H1 (cell line): ENCODE data around the gene C3orf38. TPM values are rescaled to one million over a fixed set of nuclear protein-coding genes. Genes with fewer than 3 reads are reported as not detected.

Experiments
- ASH2L ChIP-seq: fragments of 200-600, 300-600 bp; sonication (generic); IDR thresholded peaks from one replicate; pipeline ENCODE4 v1.7.1; 2017; ENCODE audit warnings: low read length
- CHD1 ChIP-seq: IDR thresholded peaks from 2 replicates; pipeline ENCODE4 v1.6.1; 2012; ENCODE audit warnings: low read depth, low read length, improper control_type of control experiment
- MAFK ChIP-seq: IDR thresholded peaks from 2 replicates; pipeline ENCODE4 v1.6.1; 2012; ENCODE audit warnings: low read depth, mild to moderate bottlenecking, improper control_type of control experiment, low read length
- SRF ChIP-seq: IDR thresholded peaks from 2 replicates; pipeline ENCODE4 v1.6.1; 2011; ENCODE audit warnings: mild to moderate bottlenecking, low read depth, low read length, moderate library complexity
- TAF7 ChIP-seq: optimal IDR thresholded peaks from 2 replicates; pipeline ENCODE3; 2011; ENCODE audit warnings: low read depth, mild to moderate bottlenecking, inconsistent platforms, low read length, moderate library complexity, borderline replicate concordance
- ZNF274 ChIP-seq: IDR thresholded peaks from 2 replicates; pipeline ENCODE4 v1.7.0; 2012; ENCODE audit warnings: low read length, borderline replicate concordance; ENCODE audit errors: extremely low read depth
- polyA plus RNA-seq, 7 experiments: library from polyadenylated mRNA; depleted of rRNA in 3 of 7; stranded (reverse) in 5 of 7; unstranded in 2 of 7; fragments of >200 nt in 5 of 7; fragments of 200-250 nt in 2 of 7; gene quantifications; 1 replicate in 5 of 7; 2 replicates in 1 of 7; 4 replicates in 1 of 7; pipeline versions ENCODE4 v1.2.1 to v1.2.3, GENCODE V29; 2011 to 2013; ENCODE audit warnings: missing spikeins in 2 of 7, mixed read lengths in 2 of 7
- total RNA-seq: library from RNA; stranded (reverse); fragmentation: NEBNext Ultra II Directional; extraction: Animal tissue kit (Norgen Biotek cat#: 25700); gene quantifications from 2 replicates; pipeline ENCODE4 v1.2.1, GENCODE V29; 2021

C3orf38 gene
- total and polyA plus RNA-seq, 2 of the 8 experiments (the other 6 are each of a cell fraction or from before 2014, with no cell fraction given): 8.6 to 32.1 TPM

DNA sequence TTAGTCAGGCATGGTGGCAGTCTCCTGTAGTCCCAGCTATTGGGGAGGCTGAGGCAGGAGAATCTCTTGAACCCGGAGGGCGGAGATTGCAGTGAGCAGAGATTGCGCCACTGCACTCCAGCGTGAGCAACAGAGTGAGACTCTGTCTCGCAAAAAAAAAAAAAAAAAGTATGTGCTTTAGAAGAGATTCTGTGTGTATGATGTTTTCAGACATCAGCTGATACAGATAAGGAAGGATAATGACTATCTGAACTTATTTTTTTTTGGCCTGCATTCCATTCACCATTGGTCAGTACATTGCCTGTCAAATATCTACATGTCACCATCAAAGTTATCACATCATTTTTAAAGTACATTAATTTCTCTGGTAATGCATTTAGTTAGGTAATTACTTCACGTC lies 17.4 kb downstream of the C3orf38 start (continued):
- TF ChIP-seq ASH2L: no peak
- TF ChIP-seq SRF: no peak
- TF ChIP-seq TAF7: no peak
- TF ChIP-seq CHD1: no peak
- TF ChIP-seq MAFK: no peak
- no peak for TF ChIP-seq ZNF274
